Mesodermal cell (in vitro differentiated cells): ENCODE data around the gene FNBP1L.

Experiments
- H3K27ac ChIP-seq: 2 replicates; pipeline ENCODE4 v1.7.0; 2013; ENCODE audit warnings: mild to moderate bottlenecking, low read depth, low read length, moderate library complexity; ENCODE audit not compliant: severe bottlenecking
- H3K36me3 ChIP-seq: 2 replicates; pipeline ENCODE4 v1.7.1; 2013; ENCODE audit warnings: mild to moderate bottlenecking, low read length, moderate library complexity; ENCODE audit not compliant: control insufficient read depth, insufficient read depth
- H3K4me1 ChIP-seq: one replicate; pipeline ENCODE4 v1.7.1; 2013; ENCODE audit warnings: mild to moderate bottlenecking, low read length; ENCODE audit not compliant: insufficient read depth, control insufficient read depth, poor library complexity, severe bottlenecking
- H3K4me3 ChIP-seq: 2 replicates; pipeline ENCODE4 v1.7.0; 2013; ENCODE audit warnings: low read length, control low read depth, mild to moderate bottlenecking; ENCODE audit not compliant: insufficient read depth, poor library complexity, severe bottlenecking; ENCODE audit errors: extremely low read depth
- H3K9me3 ChIP-seq: 2 replicates; pipeline ENCODE4 v1.7.1; 2013; ENCODE audit warnings: mild to moderate bottlenecking, low read length, moderate library complexity; ENCODE audit not compliant: control insufficient read depth
- WGBS, 2 experiments: methylation state at CpG; one replicate each; pipeline ENCODE4 v1.1.5; 2013; ENCODE audit warnings: missing lambda C conversion rate in 2 of 2; ENCODE audit not compliant: insufficient coverage in 2 of 2; 5-methylcytosine and 5-hydroxymethylcytosine counted together

Gene FNBP1L

DNA sequence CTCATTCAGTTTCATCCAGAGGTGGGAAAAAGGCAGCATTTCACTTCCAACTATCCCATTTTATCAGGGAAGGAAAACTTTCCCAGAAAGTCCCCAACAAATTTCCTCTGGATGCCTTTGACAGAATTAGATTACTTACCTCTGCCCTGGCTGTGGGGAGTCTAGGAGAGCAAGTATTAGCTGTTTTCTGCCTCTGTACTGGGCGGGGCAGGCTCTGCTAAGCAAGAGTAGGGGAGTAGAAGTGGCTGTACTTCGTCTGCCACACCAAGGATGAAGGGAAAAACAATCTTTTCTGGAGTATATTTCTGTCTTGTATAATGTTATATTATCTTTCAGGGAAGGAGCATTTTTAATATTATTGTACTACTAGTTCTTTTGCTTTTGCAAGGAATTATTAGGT is 78.5 kb downstream of the FNBP1L start:
- 83 to 100% methylated on average over 1 to 2 of the region's 2 CpGs for WGBS, 2 experiments

DNA sequence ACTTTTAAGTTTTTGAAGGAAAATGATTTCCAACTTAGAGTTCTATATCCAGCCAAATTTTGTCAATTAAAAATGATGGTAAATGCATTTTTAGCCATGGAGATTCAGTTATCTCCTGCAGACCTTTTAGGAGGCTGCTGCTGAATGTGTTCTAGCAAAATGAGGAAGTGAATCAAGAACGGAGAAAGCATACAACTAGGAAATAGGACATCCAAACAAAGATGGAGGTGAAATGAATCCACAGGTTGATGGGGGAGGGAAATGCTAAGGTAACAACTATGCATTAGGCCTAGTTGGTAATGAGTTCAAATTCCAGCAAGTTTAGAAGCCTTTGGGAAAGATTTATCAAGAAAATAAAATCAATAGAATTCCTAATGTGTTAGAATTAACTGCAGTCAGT is 80.5 kb downstream of the FNBP1L start:
- H3K36me3 ChIP-seq = peaks cover 39% of the 10 kb centered on the region
- no peak overlapping the region for H3K27ac ChIP-seq
- no peaks in the 10 kb centered on the region for H3K9me3 ChIP-seq
- H3K4me3 ChIP-seq = no peak overlapping the region
- no peaks in the 10 kb centered on the region for H3K4me1 ChIP-seq
- 83 to 100% methylated on average over 1 of the region's 1 CpG for WGBS, 2 experiments

More for the DNA sequence above, 78.5 kb downstream of the FNBP1L start:
- Histone ChIP-seq H3K4me3 (no peak overlapping the region), H3K27ac (no peak overlapping the region), H3K36me3 (peaks cover 33% of the 10 kb centered on the region), H3K4me1 (no peaks in the 10 kb centered on the region), H3K9me3 (no peaks in the 10 kb centered on the region)

GRCh38 chr1:93531193-93531592 is 83.3 kb downstream of the FNBP1L start:
- Histone ChIP-seq H3K4me3 (no peak overlapping the region), H3K36me3 (peaks cover 37% of the 10 kb centered on the region), H3K4me1 (no peaks in the 10 kb centered on the region), H3K9me3 (no peaks in the 10 kb centered on the region), H3K27ac (no peak overlapping the region)
- 94 to 100% methylated on average over 2 of the region's 2 CpGs for WGBS, 2 experiments

DNA sequence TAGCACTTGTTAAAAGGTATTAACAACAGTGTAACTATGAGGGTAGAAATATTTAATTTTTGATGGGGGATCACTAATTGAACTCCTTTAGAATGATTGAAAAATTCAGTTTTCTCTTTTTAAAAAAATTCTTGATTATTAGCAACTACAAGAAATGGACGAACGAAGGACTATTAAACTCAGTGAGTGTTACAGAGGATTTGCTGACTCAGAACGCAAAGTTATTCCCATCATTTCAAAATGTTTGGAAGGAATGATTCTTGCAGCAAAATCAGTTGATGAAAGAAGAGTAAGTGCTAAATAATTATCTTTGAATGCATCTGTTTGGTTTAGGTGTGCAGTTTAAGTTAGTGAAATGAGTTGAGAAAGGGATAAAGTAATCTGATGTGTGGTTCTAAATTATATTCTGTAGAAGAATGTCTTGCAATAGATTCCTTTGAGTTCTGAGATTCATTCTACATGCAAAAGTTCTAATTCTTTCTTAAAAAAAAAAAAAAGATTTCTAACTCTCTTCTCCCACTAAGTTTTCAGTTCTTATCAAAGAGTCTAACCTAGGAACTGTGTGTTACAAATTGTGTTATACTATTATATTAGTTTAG is 85.0 kb downstream of the FNBP1L start:
- Histone ChIP-seq H3K4me1 (no peaks in the 10 kb centered on the region), H3K4me3 (no peak overlapping the region), H3K9me3 (no peaks in the 10 kb centered on the region), H3K27ac (no peak overlapping the region), H3K36me3 (peaks cover 35% of the 10 kb centered on the region)
- 100% methylated on average over 1 of the region's 3 CpGs; no CpG with 5 or more reads in 1 of the 2 experiments for WGBS, 2 experiments

DNA sequence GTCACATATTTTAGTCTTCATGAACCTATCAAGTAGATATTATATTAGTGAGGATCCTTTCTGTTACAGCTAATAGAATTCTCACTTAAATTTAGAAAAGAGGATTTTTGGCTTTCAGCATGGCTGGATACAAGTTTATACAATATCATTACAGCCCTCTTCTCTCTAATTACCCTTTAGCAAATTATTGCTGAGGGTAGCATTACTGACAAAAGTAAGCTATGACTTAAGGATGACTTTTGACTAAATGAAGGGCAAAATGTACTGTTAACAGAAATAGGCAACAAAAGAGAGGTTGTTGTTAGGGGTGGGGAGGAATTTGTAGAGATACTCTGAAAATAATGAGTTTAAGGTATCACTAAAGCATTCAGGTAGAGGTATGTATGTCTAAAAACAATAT is 85.8 kb downstream of the FNBP1L start:
- Histone ChIP-seq H3K9me3 (no peaks in the 10 kb centered on the region), H3K4me3 (no peak overlapping the region), H3K27ac (no peak overlapping the region), H3K36me3 (peaks cover 35% of the 10 kb centered on the region), H3K4me1 (no peaks in the 10 kb centered on the region)

GRCh38 chr1:93537396-93537795 is 89.5 kb downstream of the FNBP1L start:
- no peaks in the 10 kb centered on the region for H3K4me1 ChIP-seq
- H3K27ac ChIP-seq = no peak overlapping the region
- no peak overlapping the region for H3K4me3 ChIP-seq
- peaks cover 19% of the 10 kb centered on the region for H3K36me3 ChIP-seq
- H3K9me3 ChIP-seq = no peaks in the 10 kb centered on the region

GRCh38 chr1:93537924-93538323 is 90.0 kb downstream of the FNBP1L start:
- no peak overlapping the region for H3K4me3 ChIP-seq
- H3K36me3 ChIP-seq = peaks cover 19% of the 10 kb centered on the region
- H3K9me3 ChIP-seq = no peaks in the 10 kb centered on the region
- no peaks in the 10 kb centered on the region for H3K4me1 ChIP-seq
- WGBS, 2 experiments = no CpG with 5 or more reads among the region's 2 CpGs
- H3K27ac ChIP-seq = no peak overlapping the region

DNA sequence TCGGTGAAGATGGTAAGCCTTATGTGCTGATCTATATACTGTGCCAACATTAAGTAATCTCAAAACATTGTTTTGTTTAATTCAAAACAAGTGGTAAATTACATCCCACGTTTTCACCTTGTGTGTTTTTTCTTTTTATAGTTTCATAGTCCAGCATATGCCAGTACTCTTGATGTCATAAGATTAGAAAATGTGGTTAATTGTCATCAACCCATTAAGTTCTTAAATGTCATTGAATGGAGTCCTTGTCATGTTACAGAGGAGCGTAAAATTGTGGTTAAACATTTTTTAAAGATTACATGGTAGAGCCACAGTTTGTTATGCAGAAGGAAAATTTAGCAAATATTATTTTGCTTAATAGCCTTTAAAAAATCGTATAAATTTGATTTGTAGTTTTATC is 93.1 kb downstream of the FNBP1L start:
- Histone ChIP-seq H3K36me3 (peaks cover 20% of the 10 kb centered on the region), H3K4me1 (no peaks in the 10 kb centered on the region), H3K4me3 (no peak overlapping the region), H3K27ac (no peak overlapping the region), H3K9me3 (no peaks in the 10 kb centered on the region)
- WGBS, 2 experiments = no CpG with 5 or more reads among the region's 4 CpGs

DNA sequence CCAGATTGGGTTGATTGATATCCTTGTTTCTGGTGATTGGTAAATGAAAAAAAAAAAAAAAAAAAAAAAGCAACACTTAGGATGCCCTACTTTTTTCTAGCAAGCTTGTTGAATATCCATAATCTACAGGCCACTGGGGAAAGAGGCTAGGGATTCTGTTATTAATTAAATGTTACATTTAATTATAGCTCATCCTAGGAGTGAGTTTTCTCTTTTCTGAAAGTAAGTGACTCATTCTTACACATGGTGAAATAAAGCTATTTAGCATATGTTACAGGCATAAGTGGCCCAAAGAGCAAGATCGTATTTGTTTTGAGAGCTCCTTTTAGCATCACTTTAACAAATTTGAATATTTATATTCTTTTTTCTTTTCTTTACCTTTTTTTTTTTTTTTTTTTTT is 94.5 kb downstream of the FNBP1L start:
- Histone ChIP-seq H3K27ac (no peak overlapping the region), H3K36me3 (peaks cover 21% of the 10 kb centered on the region), H3K4me3 (no peak overlapping the region), H3K9me3 (no peaks in the 10 kb centered on the region), H3K4me1 (no peaks in the 10 kb centered on the region)
- WGBS, 2 experiments = no CpG with 5 or more reads among the region's 1 CpG

DNA sequence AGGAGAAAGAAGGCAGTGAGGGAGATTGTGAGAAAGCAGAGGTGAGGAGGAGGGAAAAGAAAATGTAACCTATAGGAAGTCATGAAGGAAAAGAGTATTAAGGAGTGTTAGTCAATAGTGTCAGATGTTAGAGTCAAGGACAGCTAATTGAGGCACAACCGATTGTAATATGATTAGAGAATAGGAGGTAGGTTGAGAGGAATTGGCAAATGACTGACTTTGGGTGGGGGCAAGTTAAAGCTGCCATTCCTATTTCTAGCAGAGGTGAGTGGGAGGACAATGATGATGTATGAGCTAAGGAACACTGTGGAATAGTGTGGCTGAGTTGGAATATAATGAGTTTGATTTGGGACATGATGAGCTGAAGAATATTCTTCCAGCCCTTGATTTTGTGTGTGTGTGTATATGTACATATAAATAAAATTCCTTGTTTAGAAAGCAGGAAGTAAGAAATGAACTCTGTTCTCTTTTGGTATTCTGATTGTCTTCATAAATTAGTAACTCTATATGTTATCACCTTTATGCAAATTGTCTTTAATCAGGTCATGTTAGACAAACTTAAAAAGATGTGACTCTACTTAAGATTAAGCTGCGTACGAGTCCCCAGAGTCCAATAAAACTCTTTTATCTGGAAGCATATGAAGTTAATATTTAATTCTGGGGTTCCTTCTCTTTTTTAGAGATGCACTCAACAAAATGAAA is 98.4 kb downstream of the FNBP1L start:
- no peaks in the 10 kb centered on the region for H3K4me1 ChIP-seq
- H3K9me3 ChIP-seq = no peaks in the 10 kb centered on the region
- no peak overlapping the region for H3K4me3 ChIP-seq
- peaks cover 50% of the 10 kb centered on the region for H3K36me3 ChIP-seq
- H3K27ac ChIP-seq = no peak overlapping the region
- WGBS, 2 experiments = 100% methylated on average over 1 of the region's 3 CpGs

DNA sequence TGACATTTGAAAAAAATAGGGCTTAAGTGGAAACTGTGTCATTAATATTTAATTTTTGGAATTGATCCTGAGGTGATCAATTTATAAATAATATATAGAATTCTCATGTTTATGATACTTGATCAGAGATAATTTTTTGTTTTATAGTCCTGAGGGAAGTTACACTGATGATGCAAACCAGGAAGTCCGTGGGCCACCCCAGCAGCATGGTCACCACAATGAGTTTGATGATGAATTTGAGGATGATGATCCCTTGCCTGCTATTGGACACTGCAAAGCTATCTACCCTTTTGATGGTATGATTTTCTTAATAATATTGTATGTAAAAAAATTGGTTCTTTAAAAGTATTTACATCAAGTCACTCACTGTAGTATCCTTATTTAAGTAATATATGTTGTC is 101.2 kb downstream of the FNBP1L start:
- Histone ChIP-seq H3K4me1 (peaks cover 21% of the 10 kb centered on the region), H3K9me3 (no peaks in the 10 kb centered on the region), H3K27ac (no peak overlapping the region), H3K36me3 (peaks cover 49% of the 10 kb centered on the region), H3K4me3 (no peak overlapping the region)
- 100% methylated on average over 1 of the region's 1 CpG for WGBS, 2 experiments
